Glutamatergic neuron (in vitro differentiated cells): Measurements from ENCODE around the gene RBM18. TPM values are rescaled to one million over a fixed set of nuclear protein-coding genes. Genes with fewer than 3 reads are reported as not detected.

Experiments
- DNase-seq: peaks from one replicate; pipeline ENCODE4 v3.0.0; 2022
- H3K27ac Mint-ChIP-seq: one replicate; pipeline ENCODE4 v1.8.0; 2020; ENCODE audit warnings: mild to moderate bottlenecking, mixed read lengths, inconsistent platforms; ENCODE audit not compliant: unreplicated experiment
- H3K27me3 Mint-ChIP-seq: one replicate; pipeline ENCODE4 v1.8.0; 2020; ENCODE audit warnings: mild to moderate bottlenecking, moderate library complexity, mixed read lengths, inconsistent platforms; ENCODE audit not compliant: unreplicated experiment
- H3K36me3 Mint-ChIP-seq: one replicate; pipeline ENCODE4 v1.8.0; 2020; ENCODE audit warnings: mild to moderate bottlenecking, mixed read lengths, inconsistent platforms; ENCODE audit not compliant: unreplicated experiment
- H3K4me1 Mint-ChIP-seq: one replicate; pipeline ENCODE4 v1.8.0; 2020; ENCODE audit warnings: mild to moderate bottlenecking, low read depth, mixed read lengths, inconsistent platforms; ENCODE audit not compliant: unreplicated experiment
- H3K4me3 Mint-ChIP-seq: one replicate; pipeline ENCODE4 v1.8.0; 2020; ENCODE audit warnings: mild to moderate bottlenecking, mixed read lengths, inconsistent platforms; ENCODE audit not compliant: unreplicated experiment
- H3K9me3 Mint-ChIP-seq: one replicate; pipeline ENCODE4 v1.8.0; 2020; ENCODE audit warnings: mild to moderate bottlenecking, moderate library complexity, mixed read lengths, inconsistent platforms; ENCODE audit not compliant: unreplicated experiment
- total RNA-seq: library from RNA; stranded (reverse); fragmentation: NEBNext Ultra II Directional; extraction: Animal tissue kit (Norgen Biotek cat#: 25700); gene quantifications from one replicate; pipeline ENCODE4 v1.2.1, GENCODE V29; 2021; ENCODE audit not compliant: unreplicated experiment
- TF ChIP-seq, protein P1 (sequence below): fragments of 200-600 bp; sonication (generic); IDR thresholded peaks from one replicate; pipeline ENCODE4 v1.5.0; 2021; ENCODE audit not compliant: partially characterized antibody, unreplicated experiment

The RBM18 gene
- total RNA-seq, 1 donor from 2014 or later = 27.3 TPM

DNA sequence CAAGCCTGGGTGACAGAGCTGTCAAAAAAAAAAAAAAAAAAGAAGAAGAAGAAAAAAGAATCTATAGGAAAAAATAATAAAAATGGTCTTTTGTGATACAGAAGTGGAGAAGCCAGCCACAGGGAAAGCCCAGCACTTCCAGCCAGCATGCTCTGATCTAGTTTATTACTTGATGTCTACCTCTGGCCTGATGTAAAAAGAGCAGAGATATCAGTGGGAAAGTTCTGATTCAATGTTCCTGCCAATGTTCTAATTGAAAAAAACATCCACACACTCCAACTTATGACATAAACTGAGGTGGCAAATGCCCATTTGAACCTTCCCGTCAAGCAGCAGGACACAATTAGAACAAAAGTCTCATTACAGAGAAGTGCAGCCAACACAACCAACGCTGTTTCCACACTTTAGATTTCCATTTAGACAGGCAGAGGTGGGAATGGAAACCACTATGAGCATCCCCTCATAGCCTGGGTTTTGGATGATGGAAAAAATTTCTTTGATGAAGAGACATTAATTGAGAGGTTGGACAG is 5.7 kb downstream of the RBM18 start:
- no peaks in the 10 kb centered on the region for H3K9me3 Mint-ChIP-seq
- H3K27me3 Mint-ChIP-seq = no peaks in the 10 kb centered on the region
- no peak for DNase-seq
- no peak overlapping the region for H3K4me3 Mint-ChIP-seq
- no peak overlapping the region for H3K27ac Mint-ChIP-seq
- no peaks in the 10 kb centered on the region for H3K36me3 Mint-ChIP-seq
- TF ChIP-seq, protein P1, sequence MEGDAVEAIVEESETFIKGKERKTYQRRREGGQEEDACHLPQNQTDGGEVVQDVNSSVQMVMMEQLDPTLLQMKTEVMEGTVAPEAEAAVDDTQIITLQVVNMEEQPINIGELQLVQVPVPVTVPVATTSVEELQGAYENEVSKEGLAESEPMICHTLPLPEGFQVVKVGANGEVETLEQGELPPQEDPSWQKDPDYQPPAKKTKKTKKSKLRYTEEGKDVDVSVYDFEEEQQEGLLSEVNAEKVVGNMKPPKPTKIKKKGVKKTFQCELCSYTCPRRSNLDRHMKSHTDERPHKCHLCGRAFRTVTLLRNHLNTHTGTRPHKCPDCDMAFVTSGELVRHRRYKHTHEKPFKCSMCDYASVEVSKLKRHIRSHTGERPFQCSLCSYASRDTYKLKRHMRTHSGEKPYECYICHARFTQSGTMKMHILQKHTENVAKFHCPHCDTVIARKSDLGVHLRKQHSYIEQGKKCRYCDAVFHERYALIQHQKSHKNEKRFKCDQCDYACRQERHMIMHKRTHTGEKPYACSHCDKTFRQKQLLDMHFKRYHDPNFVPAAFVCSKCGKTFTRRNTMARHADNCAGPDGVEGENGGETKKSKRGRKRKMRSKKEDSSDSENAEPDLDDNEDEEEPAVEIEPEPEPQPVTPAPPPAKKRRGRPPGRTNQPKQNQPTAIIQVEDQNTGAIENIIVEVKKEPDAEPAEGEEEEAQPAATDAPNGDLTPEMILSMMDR = no peak
- peaks cover 5% of the 10 kb centered on the region for H3K4me1 Mint-ChIP-seq

DNA sequence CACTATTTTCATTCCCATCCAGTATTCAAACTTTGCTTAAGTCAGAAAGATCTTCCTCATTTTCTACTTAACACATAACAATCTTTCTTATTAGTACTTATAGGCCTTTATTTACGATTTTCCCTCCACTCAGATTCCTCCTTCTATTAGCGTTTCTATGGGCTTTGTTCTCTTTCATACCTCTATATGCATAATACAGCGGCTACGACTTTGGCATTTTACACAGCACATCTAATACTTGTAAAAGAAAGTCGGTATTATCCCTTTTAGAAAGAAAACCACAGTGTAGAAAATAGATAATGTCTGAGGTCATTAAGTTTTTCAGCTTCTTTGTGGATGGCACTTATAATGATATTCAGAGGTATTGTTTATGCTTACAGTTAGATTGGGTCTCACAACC is 8.4 kb downstream of the RBM18 start:
- H3K27me3 Mint-ChIP-seq = no peaks in the 10 kb centered on the region
- no peaks in the 10 kb centered on the region for H3K4me1 Mint-ChIP-seq
- H3K36me3 Mint-ChIP-seq = no peaks in the 10 kb centered on the region
- no peaks in the 10 kb centered on the region for H3K9me3 Mint-ChIP-seq
- TF ChIP-seq, protein P1 = no peak
- H3K4me3 Mint-ChIP-seq = no peak overlapping the region
- DNase-seq = no peak
- H3K27ac Mint-ChIP-seq = no peak overlapping the region

DNA sequence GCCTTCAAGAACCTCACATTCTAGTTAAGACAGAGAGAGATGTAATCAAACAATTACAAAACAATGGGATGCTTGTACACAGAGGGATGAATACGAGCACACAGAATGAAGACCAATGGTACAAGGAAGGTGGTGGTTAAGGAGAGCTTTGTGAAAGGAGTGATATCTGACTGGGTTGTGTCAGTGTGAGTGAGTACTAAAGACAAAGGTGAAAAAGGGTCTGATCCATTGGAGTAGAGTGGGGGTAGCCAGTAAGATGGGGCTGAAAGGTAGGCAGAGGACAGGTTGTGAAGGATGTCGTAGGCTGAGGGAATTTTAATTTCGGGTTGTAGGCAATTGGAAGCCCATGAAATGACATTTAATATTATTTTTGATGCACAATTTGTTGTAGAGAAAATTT is 9.9 kb downstream of the RBM18 start:
- Mint-ChIP-seq H3K4me3 (no peak overlapping the region), H3K36me3 (no peaks in the 10 kb centered on the region), H3K4me1 (no peaks in the 10 kb centered on the region), H3K9me3 (no peaks in the 10 kb centered on the region), H3K27ac (no peak overlapping the region), H3K27me3 (no peaks in the 10 kb centered on the region)
- TF ChIP-seq, protein P1 = no peak
- DNase-seq = no peak

- Mint-ChIP-seq H3K27me3 (no peaks in the 10 kb centered on the region), H3K4me1 (no peaks in the 10 kb centered on the region), H3K4me3 (no peak overlapping the region), H3K36me3 (no peaks in the 10 kb centered on the region), H3K27ac (no peak overlapping the region), H3K9me3 (no peaks in the 10 kb centered on the region)
- no peak for DNase-seq
- TF ChIP-seq, protein P1 = no peak
These were observed 11.8 kb downstream of the RBM18 start for GRCh38 chr9:122252796-122253195.

GRCh38 chr9:122251351-122251750 is 13.3 kb downstream of the RBM18 start:
- DNase-seq = no peak
- Mint-ChIP-seq H3K27me3 (no peaks in the 10 kb centered on the region), H3K4me1 (no peaks in the 10 kb centered on the region), H3K4me3 (no peak overlapping the region), H3K36me3 (no peaks in the 10 kb centered on the region), H3K9me3 (no peaks in the 10 kb centered on the region), H3K27ac (no peak overlapping the region)
- TF ChIP-seq, protein P1 = no peak
